NCI-H510A treated with DMSO at 0.1 percent for 48 hours (cell line): ENCODE results near the gene ADGRG1.

Experiments used
- DNase-seq: peaks from one replicate; lab custom pipeline; 2025; lab: John Stamatoyannopoulos, UW

ADGRG1 gene

GRCh38 chr16:57682809-57683635, 54.6 kb downstream of the ADGRG1 start:
- no peak for DNase-seq

DNA sequence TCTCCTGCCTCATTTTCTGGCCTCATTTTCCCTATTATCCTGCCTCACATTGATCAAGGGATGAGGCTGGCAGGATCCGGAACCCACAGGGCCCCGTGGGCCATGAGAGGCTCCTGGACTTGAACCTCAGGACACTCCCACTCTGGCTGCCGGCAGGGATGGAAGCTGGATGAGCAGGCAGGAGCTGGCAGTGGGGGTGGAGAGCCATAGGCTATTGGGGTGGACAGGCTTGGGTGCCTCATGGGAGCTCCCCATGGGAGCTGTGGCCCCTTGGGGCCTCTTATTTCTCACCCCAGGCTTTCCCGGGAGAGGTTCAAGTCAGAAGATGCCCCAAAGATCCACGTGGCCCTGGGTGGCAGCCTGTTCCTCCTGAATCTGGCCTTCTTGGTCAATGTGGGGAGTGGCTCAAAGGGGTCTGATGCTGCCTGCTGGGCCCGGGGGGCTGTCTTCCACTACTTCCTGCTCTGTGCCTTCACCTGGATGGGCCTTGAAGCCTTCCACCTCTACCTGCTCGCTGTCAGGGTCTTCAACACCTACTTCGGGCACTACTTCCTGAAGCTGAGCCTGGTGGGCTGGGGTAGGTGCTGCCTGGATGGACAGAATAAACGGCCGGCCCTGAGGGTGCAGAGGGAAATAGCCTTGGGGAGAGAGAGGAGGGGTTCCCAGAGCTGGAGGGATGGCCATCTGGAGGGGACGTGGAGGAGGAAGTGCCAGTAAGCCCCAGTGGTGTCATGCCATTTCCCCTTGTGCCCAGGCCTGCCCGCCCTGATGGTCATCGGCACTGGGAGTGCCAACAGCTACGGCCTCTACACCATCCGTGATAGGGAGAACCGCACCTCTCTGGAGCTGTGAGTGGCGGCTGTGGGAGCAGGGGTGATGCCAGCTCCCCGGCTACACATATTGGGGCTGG, 55.5 kb downstream of the ADGRG1 start:
- no peak for DNase-seq

DNA sequence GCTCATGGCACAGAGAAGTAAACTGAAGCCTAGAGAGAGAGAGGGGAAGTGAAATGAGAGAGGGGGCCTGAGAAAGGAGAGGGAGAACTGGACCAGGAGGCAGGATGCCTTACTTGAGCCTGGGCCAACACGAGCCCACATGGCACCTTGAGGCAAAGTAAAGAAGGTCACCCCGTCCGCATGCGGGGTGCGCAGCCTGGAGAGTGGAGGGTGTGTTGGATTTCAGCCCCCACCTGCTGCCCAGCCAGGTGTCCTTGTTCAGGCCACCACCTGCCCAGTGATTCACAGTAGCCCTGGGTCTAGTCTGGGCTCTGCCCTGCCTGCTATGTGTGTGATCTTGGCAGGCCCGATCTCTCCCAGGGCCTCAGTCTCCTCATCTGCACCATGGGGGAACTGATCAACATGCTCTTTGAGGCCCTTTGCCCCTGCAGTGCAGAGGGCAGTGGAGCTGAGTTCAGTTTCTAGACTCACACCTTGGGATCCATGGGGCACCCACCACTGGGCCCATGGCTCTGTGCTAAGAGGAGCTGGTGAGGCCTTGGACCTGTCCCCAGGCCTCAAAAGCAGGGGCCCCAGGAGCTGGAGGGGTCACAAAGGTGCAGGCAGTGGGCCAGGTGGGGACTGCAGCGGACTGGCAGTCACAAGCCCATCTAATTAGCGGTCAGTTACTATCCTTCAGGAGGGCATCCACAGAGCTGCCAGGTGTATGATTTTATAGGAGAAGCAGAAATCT, 56.4 kb downstream of the ADGRG1 start:
- no peak for DNase-seq

- no peak for DNase-seq
Measured at GRCh38 chr16:57685633-57686032, 57.2 kb downstream of the ADGRG1 start.

- no peak for DNase-seq
Measured at GRCh38 chr16:57686577-57686976, 58.1 kb downstream of the ADGRG1 start.

GRCh38 chr16:57687363-57687929, 59.0 kb downstream of the ADGRG1 start:
- DNase-seq, result no peak

DNA sequence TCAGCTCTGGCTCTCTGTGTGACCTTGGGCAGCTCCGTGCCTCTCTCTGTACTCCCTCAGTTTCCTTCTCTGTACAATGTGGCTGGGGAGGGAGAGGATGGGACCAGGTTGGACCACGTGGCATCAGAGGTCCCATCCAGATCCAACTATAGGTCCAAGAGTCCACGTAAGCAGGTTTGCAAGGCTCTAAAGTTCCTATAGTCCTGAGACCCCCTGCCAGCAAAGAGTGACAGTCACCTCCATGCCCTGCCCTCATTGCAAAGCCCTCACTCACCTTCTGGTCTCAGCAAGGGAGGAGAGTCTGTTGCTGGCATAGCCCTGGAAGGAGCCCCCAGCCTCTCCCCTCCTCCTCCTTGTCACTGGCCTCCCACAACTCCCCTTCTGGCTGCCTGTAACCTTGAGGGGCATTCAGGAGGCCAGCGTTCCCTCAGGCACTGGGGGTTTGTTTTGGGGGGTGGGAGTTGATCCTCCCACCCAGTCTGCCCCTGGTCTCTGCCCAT, 60.1 kb downstream of the ADGRG1 start:
- no peak for DNase-seq

DNA sequence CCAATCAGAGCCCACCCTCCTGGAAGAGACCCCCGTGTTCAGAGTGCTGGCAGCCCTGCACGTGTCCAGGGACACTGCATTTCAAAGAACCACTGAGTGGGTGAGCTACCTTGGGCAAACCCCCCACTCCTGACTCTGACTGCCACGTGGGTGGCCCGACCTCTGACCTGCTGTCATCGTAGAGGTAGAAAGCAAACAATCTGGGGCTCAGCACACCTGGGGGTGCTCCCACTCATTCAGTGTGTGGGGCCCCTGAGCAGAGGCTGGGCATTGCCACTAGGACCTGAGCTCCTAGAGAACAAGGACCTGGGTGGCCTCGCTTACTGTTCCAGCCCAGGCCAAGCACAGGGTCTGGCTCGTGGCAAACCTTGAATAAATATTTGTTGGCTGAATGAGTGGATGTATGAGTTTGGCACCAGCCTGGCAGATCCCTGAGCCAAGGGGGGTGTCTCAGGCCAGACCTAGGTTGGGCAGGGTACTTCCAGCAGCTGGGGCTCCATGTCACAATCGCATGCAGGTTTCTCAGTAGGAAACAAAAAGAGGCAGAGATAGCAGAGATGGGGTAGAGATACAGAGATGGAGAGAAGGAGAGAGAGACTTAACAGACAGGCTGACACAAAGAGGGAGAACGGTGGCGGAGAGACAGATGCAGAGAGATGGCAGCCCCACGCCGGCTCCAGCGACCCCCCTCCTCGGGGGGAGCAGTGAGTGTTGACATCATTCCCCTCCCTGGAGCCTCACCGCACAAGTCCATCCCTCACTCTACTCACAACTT, 60.7 kb downstream of the ADGRG1 start:
- no peak for DNase-seq

DNA sequence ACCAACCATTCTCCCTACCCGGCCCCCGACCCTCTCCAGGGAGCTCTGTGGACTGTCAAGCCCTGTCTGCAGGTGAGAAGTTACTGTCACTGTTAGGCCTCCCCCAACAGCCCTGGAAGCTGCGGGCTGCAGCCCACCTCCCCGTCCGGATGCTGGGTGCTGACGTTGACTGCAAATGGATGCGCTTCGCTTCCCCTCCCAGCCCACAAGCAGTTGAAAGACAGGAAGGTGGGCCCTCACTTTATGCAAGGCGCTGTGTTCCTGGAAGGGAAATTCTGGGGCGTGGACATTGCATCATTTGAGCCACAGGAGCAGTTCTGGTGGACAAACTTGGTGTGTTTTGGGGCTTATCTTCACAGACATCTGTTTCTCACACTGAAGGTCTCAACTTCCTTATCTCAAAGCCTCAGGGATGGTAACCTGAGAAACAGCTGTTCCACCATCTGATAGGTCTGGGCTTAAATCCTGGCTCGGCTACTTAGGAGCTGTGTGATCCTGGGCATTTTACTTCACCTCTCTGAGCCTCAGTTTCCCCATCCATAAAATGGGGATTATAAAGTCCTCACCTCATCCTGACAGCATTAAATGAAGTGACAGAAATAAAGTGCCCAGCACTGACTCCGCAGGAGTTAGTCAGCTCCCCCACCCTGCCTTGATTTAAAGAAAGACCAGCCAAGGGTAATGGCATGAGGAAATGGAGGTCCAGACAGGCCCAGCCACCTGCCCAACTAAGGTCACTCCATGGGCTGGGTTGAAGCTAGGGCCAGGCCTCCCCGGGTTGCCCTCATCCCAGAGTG, 61.5 kb downstream of the ADGRG1 start:
- no peak for DNase-seq

DNA sequence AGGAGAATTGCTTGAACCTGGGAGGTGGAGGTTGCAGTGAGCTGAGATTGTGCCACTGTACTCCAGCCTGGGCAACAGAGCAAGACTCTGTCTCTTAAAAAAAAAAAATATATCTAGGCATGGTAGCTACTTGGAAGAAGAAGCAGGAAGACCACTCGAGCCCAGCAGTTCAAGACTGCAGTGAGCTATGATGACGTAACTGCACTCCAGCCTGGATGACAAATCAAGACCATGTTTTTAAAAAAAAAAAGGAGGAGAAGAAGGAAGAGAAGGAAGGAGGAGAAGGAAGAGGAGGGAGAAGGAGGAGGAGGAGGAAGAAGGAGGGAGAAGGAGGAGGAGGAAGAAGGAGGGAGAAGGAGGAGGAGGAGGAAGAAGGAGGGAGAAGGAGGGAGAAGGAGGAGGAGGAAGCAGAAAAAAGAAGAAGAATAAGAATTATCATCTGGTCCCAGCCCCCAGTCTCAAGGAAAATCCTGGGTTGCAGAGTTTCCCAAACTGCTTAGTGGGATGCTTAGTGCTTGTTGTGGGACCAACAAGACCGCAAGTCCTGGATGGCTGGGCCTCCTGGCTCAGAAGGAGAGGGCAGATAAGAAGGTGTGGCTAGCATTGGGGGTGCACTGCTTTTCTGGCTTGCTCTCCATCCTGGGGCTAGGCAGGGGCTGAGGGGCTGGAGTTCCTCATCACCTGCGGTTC, 62.5 kb downstream of the ADGRG1 start:
- no peak for DNase-seq

DNA sequence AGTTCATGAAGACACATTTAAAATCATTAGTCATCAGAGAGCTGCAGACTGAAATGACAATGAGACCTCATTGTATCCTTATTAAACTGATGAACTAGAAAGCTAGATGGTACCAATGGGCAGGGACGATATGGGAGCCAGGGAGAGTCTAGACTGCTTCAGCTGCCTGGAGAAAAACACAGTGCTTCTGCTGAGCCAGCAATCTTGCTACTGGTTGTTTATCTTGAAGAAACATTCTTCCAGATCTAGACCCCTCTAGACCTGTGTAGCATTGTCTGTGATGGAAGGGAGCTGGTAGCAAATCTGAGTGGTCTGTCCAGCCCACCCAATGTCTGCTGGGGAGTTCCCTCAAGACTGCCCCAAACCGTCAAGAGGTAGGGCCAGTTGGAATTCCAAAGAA, 64.2 kb downstream of the ADGRG1 start:
- DNase-seq, result no peak

GRCh38 chr16:57693550-57693949, 65.1 kb downstream of the ADGRG1 start:
- DNase-seq, result no peak

GRCh38 chr16:57694231-57694724, 65.8 kb downstream of the ADGRG1 start:
- DNase-seq, result no peak

GRCh38 chr16:57694725-57695679, 66.6 kb downstream of the ADGRG1 start, which contains the start of gene DRC7:
Gene DRC7, plus strand, starts transcription at chr16:57694806. Its CDS starts 3,144 bp downstream, at chr16:57697950.
- DNase-seq, result peak; percentile 68

- DNase-seq, result no peak
Measured at GRCh38 chr16:57695680-57696069, 67.2 kb downstream of the ADGRG1 start.

DNA sequence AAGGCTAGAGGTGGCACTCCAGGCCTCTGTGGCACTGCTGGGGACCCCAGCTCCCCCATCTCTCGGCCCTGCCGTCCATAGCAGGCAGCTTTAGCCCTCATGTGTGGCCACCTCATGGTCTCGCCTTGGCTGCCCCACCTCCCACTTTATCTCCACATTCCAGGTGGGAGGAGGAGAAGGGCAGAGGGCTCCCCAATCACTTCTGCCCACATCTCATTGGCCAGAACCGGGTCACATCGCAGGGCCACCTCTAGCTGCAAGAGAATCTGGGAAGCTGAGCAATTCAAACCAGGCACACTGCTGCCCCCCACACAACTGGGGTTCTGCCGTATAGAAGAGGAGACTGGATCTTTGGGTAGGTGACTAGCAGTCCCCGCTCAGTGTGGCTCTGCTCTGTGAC, 67.8 kb downstream of the ADGRG1 start:
- DNase-seq, result no peak

DNA sequence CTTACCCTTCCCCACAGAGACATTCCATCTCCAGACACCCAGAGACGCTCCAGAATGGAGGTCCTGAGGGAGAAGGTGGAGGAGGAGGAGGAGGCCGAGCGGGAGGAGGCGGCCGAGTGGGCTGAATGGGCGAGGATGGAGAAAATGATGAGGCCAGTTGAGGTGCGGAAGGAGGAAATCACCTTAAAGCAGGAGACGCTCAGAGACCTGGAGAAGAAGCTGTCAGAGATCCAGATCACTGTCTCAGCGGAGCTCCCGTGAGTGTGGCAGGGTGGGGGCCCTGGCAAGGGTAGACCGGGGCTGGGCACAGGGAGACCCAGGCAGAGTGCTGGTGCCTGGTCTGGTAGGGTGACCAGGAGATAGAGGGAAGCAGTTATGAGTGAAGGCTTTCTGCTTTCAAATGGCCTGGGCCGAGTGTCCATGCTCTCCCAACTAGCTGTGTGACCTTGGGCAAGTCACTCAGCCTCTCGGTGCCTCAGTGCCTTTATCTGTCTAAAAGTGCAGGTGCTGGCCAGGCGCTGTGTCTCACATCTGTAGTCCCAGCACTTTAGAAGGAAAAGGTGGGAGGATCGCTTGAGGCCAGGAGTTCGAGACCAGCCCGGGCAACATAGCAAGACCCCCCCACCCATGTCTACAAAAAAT, 69.6 kb downstream of the ADGRG1 start:
- no peak for DNase-seq
